ENCODE data around the gene SVBP.

- TF ChIP-seq CTCF (IDR thresholded peaks at IDR 0.05; ENCODE audit: low read depth, low read length) (no peak), POLR2A (IDR thresholded peaks at IDR 0.05; ENCODE audit: extremely low read depth, insufficient read length) (no peak), MYC (IDR thresholded peaks at IDR 0.05; ENCODE audit: low read depth, low read length) (no peak)
Observed at GRCh38 chr1:42861014-42861399, 43.8 kb upstream of the SVBP start.

Measured in NB4 (cell line).